Fibroblast of lung (primary cell): ENCODE measurements around the gene PRAF2.

ENCODE experiments used
- EZH2 ChIP-seq: IDR thresholded peaks from 2 replicates; pipeline ENCODE4 v1.5.1; 2012; ENCODE audit warnings: low read length, control low read depth, mild to moderate bottlenecking; ENCODE audit errors: missing control alignments
- TF ChIP-seq, protein P1 (sequence below), 2 donors: IDR thresholded peaks in 1 of 2; conservative IDR thresholded peaks in 1 of 2; 1 replicate in 1 of 2; 2 replicates in 1 of 2; pipeline ENCODE4 v1.5.1; 2011 to 2012; ENCODE audit warnings: low read length in 2 of 2, control low read depth in 1 of 2, inconsistent platforms in 1 of 2, low read depth in 1 of 2, mild to moderate bottlenecking in 1 of 2

DNA sequence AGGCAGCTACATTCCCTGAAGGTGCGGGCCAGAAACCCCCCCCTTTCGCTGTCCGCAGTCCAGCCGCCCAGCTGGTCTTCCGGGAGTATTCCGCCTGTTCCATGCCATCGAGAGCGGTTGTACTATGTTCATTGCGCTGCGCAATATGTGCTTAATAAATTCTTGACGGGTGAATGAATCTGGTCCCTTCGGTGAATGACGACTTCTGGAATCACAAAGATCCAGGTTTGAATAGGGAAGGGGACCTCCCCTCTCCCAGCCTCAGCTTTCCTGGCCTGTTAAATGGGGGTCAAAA lies 29.9 kb downstream of the PRAF2 start:
- TF ChIP-seq, protein P1, sequence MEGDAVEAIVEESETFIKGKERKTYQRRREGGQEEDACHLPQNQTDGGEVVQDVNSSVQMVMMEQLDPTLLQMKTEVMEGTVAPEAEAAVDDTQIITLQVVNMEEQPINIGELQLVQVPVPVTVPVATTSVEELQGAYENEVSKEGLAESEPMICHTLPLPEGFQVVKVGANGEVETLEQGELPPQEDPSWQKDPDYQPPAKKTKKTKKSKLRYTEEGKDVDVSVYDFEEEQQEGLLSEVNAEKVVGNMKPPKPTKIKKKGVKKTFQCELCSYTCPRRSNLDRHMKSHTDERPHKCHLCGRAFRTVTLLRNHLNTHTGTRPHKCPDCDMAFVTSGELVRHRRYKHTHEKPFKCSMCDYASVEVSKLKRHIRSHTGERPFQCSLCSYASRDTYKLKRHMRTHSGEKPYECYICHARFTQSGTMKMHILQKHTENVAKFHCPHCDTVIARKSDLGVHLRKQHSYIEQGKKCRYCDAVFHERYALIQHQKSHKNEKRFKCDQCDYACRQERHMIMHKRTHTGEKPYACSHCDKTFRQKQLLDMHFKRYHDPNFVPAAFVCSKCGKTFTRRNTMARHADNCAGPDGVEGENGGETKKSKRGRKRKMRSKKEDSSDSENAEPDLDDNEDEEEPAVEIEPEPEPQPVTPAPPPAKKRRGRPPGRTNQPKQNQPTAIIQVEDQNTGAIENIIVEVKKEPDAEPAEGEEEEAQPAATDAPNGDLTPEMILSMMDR (conservative IDR thresholded peaks at IDR 0.05 in 1 of 2, IDR thresholded peaks at IDR 0.05 in 1 of 2; ENCODE audit: low read depth in 1 of 2, low read length in 2 of 2): no peak
- no peak for TF ChIP-seq EZH2
